22Rv1 (cell line): ENCODE results near the gene VWA5A.

Experiments
- CTCF ChIP-seq: fragments of 450-650 bp; IDR thresholded peaks from 2 replicates; pipeline ENCODE4 v1.5.1; 2017; ENCODE audit warnings: mild to moderate bottlenecking
- ZFX ChIP-seq: fragments of 450-650 bp; IDR thresholded peaks from 2 replicates; pipeline ENCODE4 v1.6.1; 2017; ENCODE audit warnings: antibody characterized with exemption, borderline replicate concordance

- TF ChIP-seq CTCF (no peak), ZFX (no peak)
Observed at GRCh38 chr11:124160986-124161385, 45.7 kb downstream of the VWA5A start.
